ENCODE results near the gene HERPUD1.
"Not testable (repeated sequence)": the region's sequence is repeated elsewhere in the genome, so short reads cannot be mapped to it uniquely, and the experiment has no call there.

HERPUD1 gene

DNA sequence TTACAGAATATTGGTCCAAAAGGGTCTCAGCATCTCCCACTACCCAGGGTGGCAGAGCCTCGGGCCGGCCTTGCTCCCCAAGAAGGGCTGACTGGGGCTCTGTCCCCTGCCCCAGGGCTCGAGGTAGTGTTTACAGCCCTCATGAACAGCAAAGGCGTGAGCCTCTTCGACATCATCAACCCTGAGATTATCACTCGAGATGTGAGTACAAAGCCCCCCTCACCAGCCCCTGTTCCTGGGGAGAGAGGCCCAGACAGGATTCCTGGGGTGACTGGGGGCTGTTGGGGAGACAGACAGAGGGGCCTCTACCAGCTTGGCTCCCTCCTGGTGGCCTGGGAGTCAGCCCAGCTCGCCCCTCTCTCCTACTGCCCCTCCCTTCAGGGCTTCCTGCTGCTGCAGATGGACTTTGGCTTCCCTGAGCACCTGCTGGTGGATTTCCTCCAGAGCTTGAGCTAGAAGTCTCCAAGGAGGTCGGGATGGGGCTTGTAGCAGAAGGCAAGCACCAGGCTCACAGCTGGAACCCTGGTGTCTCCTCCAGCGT, 51.3 kb downstream of the HERPUD1 start:
- no peak for DNase-seq

DNA sequence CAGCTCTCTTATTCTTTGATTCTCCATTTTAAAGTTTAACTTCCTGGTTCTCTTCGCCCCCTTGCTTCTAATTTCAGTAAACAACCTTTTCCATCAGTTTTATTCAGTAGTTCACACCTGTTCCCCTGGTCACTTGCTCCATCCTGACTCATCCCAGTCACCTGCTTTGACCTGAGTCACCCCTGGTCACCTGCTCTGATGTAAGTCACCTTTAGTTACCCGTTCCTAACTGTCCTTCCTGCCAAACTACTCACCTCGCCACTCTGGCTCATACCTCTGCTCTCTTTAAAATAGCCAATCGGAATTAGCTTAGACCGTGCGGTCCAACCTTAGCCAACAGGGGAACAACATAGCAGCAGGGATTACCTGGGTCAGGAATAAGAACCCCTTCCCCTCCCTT, 52.7 kb downstream of the HERPUD1 start:
- no peak for DNase-seq

DNA sequence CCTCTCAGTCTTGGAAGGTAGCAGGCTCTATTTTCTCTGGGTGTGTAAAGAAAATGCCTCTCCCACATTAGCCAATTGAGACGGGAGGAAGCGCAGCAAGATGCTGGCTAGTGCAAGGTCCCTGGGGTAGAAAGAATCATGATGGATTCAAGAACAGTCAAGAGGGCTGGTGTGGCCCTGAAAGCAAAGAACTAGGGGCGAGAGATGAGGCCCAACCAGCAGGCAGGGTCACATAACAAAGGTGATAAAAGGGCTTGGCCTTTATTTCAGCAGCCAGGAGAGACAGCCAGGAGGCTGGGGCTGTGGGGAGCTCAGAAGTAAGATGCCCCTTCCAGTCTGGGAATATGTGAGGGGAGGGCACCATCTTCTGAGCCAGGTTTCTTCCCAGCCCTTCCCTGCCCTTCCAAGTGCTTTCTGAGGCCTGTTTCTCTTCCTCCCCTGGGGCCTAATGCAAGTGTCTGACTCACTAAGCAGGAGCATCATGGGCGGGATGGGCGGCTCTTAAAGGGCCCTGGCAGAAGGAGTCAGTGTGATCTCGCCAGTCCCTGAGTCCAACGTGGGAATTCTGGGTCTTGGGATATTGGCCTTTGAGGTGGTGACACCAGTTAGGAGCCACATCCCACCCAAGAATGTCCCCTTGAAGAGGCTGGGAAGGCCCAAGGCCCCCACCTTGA, 53.5 kb downstream of the HERPUD1 start:
- DNase-seq, result peak; percentile 53

DNA sequence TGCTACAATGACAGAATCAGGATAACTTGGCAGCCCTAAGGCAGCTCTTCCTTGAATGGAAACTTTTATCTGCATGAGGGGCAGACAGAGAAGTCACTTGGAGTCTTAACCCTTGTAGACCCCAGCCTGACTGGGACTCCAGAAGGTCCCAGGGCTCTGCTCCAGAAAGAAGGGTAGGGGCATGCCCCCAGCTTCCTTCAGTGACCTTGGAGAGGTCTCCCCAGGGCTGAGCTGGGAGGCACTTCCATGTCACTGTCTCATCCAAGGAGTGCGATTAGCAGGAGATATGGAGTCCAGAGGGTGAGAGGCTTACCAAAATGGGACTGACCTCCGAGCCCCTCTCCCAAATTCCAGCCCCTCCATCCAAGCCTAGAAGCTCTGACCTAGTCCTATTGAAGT, 54.0 kb downstream of the HERPUD1 start:
- no peak for DNase-seq

DNA sequence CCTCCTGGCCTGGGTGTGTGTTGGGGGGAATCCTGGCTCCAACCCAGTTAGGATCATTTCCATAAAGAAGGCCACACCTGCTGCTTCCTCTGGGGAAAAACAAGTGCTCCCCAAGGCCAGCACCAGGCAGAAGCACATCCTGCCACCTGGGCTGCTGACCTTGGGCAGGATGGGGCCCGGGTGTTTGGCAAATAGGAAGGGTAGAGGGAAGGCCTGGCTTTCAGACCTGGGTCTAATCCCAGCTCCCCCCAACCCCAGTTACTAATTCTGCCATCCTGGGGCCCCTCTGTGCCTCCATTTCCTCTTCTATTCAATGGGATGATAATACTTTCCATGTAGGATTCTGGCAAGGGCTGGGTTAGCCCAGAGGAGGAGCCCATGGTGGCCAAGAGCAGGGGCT, 54.4 kb downstream of the HERPUD1 start:
- no peak for DNase-seq

DNA sequence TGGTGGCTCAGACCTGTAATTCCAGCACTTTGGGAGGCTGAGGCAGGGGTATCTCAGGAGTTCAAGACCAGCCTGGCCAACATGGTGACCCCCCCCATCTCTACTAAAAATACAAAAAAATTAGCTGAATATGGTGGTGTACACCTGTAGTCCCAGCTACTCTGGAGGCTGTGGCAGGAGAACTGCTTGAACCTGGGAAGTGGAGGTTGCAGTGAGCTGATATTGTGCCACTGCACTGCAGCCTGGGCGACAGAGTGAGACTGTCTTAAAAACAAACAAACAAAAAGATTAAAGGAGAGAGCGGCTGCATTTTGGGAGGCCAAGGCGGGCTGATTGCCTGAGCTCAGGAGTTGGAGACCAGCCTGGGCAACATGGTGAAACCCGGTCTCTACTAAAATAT, 55.0 kb downstream of the HERPUD1 start:
- DNase-seq, result not testable (repeated sequence)

DNA sequence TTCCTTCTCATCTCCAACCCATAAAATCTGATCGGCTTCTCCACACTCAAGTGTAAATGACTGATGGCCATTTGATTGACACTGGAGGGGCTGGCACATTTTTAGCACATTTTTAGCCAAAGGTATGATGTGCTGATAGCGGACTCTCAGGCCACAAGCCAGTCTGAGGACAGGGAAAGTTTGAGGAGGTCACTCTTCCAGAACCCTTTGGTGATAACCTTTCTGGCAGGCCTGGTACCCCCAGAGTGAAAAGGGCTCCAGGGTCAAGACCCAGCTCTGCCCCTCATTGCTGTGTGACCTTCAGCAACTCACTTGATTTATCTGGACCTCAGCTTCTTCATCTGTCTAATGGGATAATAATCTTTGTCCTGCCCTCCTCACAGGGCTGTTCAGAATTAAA, 55.8 kb downstream of the HERPUD1 start:
- DNase-seq, result no peak

DNA sequence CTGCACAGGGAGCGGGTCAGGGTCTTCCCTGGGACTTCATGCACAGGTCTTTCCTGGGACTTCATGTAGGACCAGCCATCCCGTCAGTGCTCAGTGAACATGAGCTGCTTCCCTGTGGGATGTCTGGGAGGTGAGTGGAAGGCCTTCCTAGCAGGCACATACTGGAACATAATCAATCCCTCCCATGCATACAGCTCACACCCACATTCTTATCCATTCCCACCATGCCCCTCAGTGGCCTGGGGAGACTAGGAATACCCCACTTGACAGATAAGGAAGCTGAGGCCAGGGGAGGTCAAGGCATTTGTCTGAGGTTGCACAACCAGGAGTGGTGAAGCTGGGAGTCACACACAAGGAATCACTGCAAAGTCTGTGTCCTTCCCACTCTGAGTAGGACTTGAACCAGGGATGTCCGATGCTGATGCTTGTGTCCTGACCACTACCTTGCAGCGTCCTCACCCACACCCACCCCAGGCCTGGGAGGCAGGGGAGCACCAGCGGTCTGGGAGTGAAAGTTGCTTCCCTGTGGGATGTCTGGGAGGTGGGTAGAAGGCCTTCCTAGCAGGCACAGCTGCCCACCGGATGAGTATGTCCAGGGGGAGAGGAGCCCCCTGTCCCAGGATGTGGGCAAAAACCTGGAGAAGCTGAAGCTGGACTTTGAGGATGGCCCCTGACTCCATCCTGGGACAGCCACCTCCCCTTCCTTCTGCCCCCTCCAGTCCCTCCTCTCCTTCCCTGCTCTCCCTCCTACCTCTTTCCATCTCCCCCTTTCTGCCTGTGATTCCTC, 56.4 kb downstream of the HERPUD1 start:
- no peak for DNase-seq

DNA sequence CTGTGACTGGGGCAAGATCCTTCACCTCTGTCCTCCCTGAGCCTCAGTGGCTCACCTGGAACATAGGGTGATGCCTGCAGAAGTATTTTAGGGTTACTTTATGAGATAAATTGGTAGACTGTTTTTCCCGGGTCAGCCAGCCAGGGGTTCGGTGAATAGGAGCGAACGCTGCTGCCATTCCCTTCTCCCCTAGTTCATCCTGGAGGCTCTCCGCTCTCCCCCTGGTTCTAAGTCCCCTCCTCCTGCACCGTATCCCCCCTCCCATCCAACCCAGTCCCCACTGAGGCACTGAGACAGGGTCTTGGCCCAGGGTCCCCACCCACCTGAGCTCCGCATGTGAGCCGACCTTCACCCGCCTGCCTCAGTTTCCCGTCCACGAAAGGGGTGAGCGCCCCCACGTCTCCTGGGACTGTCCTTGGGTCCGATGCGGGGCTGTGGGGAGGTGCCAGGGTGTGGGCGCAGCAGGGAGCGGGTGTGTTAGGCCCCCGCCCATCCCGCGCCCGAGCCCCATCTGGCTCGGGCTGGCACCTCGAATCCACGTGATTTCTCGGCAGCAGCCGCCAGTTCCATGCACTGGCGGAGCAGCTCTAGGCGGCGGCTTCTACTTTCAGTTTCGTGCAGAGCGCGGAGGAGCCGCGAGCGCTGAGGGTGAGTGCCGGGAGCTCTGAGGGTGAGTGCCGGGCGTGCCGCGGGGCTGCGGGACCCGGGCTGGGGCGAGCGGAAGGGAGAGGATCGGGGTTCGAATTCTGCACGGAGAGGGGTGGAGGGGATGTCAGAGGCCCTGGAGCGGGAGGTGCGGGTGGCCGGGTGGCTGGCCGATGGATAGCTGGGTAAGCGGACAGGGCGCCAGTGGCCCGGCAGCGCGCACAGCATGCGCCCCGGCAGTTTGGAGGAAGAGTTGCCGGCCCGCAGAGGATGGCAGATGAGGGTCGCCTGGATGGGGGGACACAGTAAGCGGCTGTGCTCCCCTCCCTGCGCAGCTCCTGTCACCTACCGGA, 57.3 kb downstream of the HERPUD1 start, which contains the start of gene NLRC5:
NLRC5 (plus strand) TSS at position 610 of the 998 bp plus-strand sequence. CDS start 31,156 bp downstream, outside the sequence.
- DNase-seq, result peak; percentile 89

DNA sequence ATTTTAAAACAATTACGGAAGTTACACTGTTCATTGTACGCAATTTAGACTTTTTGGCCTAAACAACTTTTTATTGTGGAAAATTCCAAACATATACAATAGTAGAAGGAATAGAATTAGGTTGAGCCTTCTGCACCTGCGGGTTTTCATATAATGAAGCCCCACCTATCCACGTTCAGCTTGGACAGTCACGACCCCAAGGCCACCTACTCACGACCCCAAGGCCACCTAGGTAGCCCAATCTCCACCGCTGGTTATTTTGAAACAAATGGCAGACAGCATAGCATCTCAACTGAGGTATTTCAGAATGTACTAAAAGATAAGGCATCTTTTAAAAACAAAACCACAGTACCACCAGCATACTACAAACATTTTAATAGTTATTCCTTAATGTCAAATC, 58.0 kb downstream of the HERPUD1 start:
- DNase-seq, result no peak

DNA sequence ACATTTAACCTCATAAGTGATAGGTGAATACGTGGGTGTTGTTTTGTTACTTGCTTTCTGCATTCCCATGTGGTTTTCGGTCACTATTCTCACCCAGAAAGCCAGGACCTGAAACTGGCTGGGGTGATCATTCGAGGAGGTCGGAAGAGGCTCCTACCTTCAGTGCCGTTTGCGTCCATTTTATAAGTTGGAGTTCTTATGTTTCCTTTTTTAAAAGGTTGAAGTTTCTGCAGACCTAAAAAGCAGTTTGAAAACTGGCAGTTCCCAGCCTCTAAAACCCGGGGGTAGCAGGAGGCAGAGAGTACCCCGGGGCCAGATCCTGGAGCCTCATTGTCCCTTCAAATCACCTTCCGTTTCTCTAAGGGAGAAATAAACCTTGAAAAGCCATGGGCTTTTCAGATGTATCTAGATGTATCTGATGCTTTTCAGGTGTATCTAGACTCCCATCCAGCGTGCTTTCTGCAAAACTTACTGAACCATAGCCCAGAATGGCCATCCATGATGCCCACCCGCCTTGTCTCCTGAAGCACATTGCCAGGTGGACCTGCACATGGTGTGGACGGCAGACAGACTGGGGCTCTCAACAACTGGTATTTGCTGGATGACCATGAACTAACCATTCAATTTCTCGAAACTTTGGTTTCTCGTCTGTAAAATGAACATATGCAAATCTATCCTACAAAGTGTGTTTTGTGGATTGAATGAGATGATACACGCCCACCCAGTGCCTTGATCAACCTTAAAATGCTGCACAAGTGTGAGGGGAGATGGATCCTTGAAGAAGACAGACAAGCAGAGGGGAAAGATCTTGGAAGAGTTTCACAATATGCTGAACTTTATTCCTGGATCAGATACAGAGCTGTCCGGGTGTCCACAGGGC, 58.7 kb downstream of the HERPUD1 start:
- DNase-seq, result no peak

DNA sequence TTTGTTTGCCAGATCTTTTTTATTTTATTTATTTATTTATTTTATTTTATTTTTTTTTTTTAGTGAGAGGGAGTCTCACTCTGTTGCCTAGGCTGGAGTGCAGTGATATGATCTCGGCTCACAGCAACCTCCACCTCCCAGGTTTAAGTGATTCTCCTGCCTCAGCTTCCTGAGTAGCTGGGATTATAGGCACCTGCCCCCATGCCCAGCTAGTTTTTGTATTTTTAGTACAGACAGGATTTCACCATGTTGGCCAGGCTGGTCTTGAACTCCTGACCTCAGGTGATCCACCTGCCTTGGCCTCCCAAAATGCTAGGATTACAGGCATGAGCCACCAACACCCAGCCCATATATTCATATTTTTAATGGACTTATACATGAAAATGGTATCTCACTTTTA, 60.5 kb downstream of the HERPUD1 start:
- not testable (repeated sequence) for DNase-seq

DNA sequence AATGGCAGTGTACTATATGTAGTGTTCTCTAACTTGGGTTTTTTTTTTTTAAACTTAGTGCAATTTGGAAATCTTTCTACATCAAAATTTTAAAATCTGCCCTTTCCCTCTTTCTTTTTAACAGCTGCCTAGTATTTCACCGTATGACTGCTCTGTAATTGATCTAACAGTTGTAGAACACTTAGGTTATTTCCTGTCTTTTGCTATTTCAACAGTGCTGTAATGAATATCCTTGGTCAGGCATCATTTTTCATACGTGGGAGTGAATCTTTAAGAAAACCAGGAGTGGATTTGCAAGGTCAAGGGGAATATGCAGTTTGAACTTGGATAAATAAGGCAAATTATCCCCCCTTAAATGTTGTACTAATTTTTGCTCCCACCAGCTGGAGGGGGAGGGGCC, 61.3 kb downstream of the HERPUD1 start:
- no peak for DNase-seq

DNA sequence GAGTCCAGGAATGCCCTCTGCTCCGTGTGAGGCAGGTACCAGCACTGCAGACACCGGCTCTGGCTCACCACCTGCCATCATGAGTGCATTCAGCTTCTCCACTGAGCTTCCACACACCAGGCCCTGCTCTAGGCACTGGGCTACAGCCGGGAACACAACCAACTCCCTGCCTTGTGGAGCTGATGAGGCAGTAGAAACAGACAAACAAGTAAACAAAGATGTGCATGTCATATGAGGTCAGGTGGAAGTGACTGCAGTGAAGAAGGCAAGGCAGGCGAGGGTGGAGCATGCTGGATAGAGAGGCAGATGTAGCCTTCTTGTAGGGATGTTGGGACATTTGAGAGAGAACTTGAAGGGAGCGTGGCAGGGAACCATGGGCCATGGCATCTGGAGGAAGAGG, 62.4 kb downstream of the HERPUD1 start:
- no peak for DNase-seq
